M059J (cell line): ENCODE results near the gene KCNK10. TPM values are rescaled to one million over a fixed set of nuclear protein-coding genes. Genes with fewer than 3 reads are reported as not detected.
"Not testable (repeated sequence)": the region's sequence is repeated elsewhere in the genome, so short reads cannot be mapped to it uniquely, and the experiment has no call there.

Experiments
- DNase-seq: peaks from one replicate; pipeline ENCODE4 v3.0.0-alpha.2; 2012; ENCODE audit warnings: low read depth
- total RNA-seq: library from RNA; depleted of rRNA; stranded (reverse); fragments of >200 nt; shearing (Covaris generic); gene quantifications from 2 replicates; pipeline ENCODE4 v1.2.3, GENCODE V29; 2014

The KCNK10 gene
- total RNA-seq, 1 experiment from 2014 or later = not detected

- DNase-seq = no peak
Observed at GRCh38 chr14:88270776-88271175, 52.3 kb downstream of the KCNK10 start.

GRCh38 chr14:88269806-88270420 is 53.2 kb downstream of the KCNK10 start:
- DNase-seq = no peak

- DNase-seq = no peak
Observed at GRCh38 chr14:88266474-88266873, 56.6 kb downstream of the KCNK10 start.

- DNase-seq = no peak
Observed at GRCh38 chr14:88264116-88264515, 59.0 kb downstream of the KCNK10 start.

GRCh38 chr14:88261302-88261701 is 61.8 kb downstream of the KCNK10 start:
- not testable (repeated sequence) for DNase-seq

GRCh38 chr14:88258021-88258420 is 65.0 kb downstream of the KCNK10 start:
- no peak for DNase-seq

GRCh38 chr14:88256997-88257950 is 65.8 kb downstream of the KCNK10 start:
- no peak for DNase-seq

GRCh38 chr14:88255798-88256197 is 67.3 kb downstream of the KCNK10 start:
- no peak for DNase-seq

- no peak for DNase-seq
Observed at GRCh38 chr14:88255196-88255595, 67.9 kb downstream of the KCNK10 start.

GRCh38 chr14:88252498-88252897 is 70.6 kb downstream of the KCNK10 start:
- peak; percentile 1 for DNase-seq

GRCh38 chr14:88251650-88252049 is 71.4 kb downstream of the KCNK10 start:
- no peak for DNase-seq

GRCh38 chr14:88249266-88249665 is 73.8 kb downstream of the KCNK10 start:
- no peak for DNase-seq

- DNase-seq = peak; percentile 1
Observed at GRCh38 chr14:88248606-88249005, 74.5 kb downstream of the KCNK10 start.

- DNase-seq = no peak
Observed at GRCh38 chr14:88247228-88247627, 75.8 kb downstream of the KCNK10 start.

- DNase-seq = no peak
Observed at GRCh38 chr14:88245321-88245720, 77.7 kb downstream of the KCNK10 start.

GRCh38 chr14:88243946-88244345 is 79.1 kb downstream of the KCNK10 start:
- DNase-seq = no peak

- no peak for DNase-seq
Observed at GRCh38 chr14:88242446-88242845, 80.6 kb downstream of the KCNK10 start.

GRCh38 chr14:88241810-88242209 is 81.3 kb downstream of the KCNK10 start:
- no peak for DNase-seq

GRCh38 chr14:88234442-88234841 is 88.6 kb downstream of the KCNK10 start:
- DNase-seq = no peak

GRCh38 chr14:88233915-88234314 is 89.2 kb downstream of the KCNK10 start:
- DNase-seq = peak; percentile 2

- DNase-seq = no peak
Observed at GRCh38 chr14:88232771-88233170, 90.3 kb downstream of the KCNK10 start.

- DNase-seq = no peak
Observed at GRCh38 chr14:88231603-88232002, 91.5 kb downstream of the KCNK10 start.

- DNase-seq = no peak
Observed at GRCh38 chr14:88229428-88229827, 93.6 kb downstream of the KCNK10 start.
